ENCODE data around the gene PRX.

PRX gene

GRCh38 chr19:40393894-40394815 is 19.0 kb downstream of the PRX start:
- H3K79me2 ChIP-seq (ENCODE audit: insufficient read depth, low read depth): no peaks in the 10 kb centered on the region
- no peak overlapping the region for H3K27ac ChIP-seq
- no peak overlapping the region for H3K9ac ChIP-seq

DNA sequence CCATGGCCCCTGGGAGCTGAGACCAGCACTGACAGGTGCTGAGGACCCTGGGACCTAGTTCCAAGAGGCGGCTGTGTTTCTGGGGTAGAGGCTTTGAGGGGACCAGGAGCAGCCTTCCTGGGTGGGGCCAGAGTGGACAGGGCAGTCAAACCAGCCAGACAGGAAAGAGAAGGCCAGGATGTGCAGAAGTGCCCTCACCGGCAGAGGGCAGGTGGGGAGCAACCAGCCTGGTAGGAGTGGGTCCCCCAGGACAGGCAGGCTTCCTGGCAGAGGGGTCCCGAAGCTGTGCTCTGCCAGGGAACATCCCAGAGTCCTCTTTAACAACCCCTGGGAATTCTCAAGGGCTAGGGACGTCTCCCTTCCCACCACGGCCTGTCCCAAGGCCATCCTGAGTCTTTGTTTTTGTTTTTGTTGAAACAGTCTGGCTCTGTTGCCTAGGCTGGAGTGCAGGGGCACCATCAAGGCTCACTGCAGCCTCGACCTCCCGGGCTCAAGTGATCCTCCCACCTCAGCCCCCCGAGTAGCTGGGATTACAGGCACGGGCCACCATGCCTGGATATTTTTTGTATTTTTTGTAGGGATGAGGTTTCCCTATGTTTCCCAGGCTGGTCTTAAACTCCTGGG is 20.2 kb downstream of the PRX start:
- Histone ChIP-seq H3K36me3 (ENCODE audit: insufficient read depth) (no peaks in the 10 kb centered on the region), H2AFZ (ENCODE audit: low read depth) (no peak overlapping the region), H3K4me2 (no peak overlapping the region), H3K4me1 (ENCODE audit: low read depth, poor library complexity, severe bottlenecking) (peaks cover 17% of the 10 kb centered on the region), H3K9ac (no peak overlapping the region), H3K79me2 (ENCODE audit: insufficient read depth, low read depth) (no peaks in the 10 kb centered on the region), H3K4me3 (IDR thresholded peaks at IDR 0.05; ENCODE audit: insufficient read depth, low read depth, low read length) (no peak overlapping the region), H3K27ac (no peak overlapping the region), H4K20me1 (ENCODE audit: insufficient read depth) (no peaks in the 10 kb centered on the region), H3K27me3 (ENCODE audit: insufficient read depth, low read depth) (peaks cover 12% of the 10 kb centered on the region)
- TF ChIP-seq, protein P1, sequence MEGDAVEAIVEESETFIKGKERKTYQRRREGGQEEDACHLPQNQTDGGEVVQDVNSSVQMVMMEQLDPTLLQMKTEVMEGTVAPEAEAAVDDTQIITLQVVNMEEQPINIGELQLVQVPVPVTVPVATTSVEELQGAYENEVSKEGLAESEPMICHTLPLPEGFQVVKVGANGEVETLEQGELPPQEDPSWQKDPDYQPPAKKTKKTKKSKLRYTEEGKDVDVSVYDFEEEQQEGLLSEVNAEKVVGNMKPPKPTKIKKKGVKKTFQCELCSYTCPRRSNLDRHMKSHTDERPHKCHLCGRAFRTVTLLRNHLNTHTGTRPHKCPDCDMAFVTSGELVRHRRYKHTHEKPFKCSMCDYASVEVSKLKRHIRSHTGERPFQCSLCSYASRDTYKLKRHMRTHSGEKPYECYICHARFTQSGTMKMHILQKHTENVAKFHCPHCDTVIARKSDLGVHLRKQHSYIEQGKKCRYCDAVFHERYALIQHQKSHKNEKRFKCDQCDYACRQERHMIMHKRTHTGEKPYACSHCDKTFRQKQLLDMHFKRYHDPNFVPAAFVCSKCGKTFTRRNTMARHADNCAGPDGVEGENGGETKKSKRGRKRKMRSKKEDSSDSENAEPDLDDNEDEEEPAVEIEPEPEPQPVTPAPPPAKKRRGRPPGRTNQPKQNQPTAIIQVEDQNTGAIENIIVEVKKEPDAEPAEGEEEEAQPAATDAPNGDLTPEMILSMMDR (conservative IDR thresholded peaks at IDR 0.05; ENCODE audit: low read depth, low read length): no peak

More at GRCh38 chr19:40393894-40394815, 19.0 kb downstream of the PRX start:
- Histone ChIP-seq H3K4me2 (no peak overlapping the region), H3K36me3 (ENCODE audit: insufficient read depth) (no peaks in the 10 kb centered on the region), H2AFZ (ENCODE audit: low read depth) (no peak overlapping the region), H3K27me3 (ENCODE audit: insufficient read depth, low read depth) (peaks cover 12% of the 10 kb centered on the region), H4K20me1 (ENCODE audit: insufficient read depth) (no peaks in the 10 kb centered on the region), H3K4me3 (IDR thresholded peaks at IDR 0.05; ENCODE audit: insufficient read depth, low read depth, low read length) (no peak overlapping the region), H3K4me1 (ENCODE audit: low read depth, poor library complexity, severe bottlenecking) (peaks cover 17% of the 10 kb centered on the region)
- TF ChIP-seq, protein P1 (conservative IDR thresholded peaks at IDR 0.05; ENCODE audit: low read depth, low read length): no peak

DNA sequence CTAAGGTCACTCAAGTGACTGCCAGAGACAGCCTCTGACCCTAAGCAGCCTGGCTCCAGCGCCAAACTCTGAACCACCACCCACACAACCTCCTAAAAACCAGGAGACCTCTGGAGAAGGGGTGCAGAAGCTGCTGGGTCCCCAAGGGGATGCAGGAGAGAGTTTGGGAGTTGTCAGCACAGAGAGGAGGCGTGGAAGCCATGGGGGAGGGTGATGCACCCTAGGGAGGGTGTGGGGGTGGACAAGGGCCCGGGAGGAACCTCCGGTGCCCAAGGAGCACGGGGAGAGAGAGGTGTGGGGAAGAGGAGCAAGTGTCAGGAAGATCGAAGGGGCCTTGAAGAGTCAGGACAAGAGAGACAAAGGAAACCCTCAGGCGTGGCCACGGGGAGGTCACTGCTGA is 21.1 kb downstream of the PRX start:
- Histone ChIP-seq H3K27me3 (ENCODE audit: insufficient read depth, low read depth) (peaks cover 9% of the 10 kb centered on the region), H4K20me1 (ENCODE audit: insufficient read depth) (no peaks in the 10 kb centered on the region), H3K9ac (no peak overlapping the region), H3K79me2 (ENCODE audit: insufficient read depth, low read depth) (no peaks in the 10 kb centered on the region), H3K27ac (no peak overlapping the region), H3K4me3 (IDR thresholded peaks at IDR 0.05; ENCODE audit: insufficient read depth, low read depth, low read length) (no peak overlapping the region), H3K4me1 (ENCODE audit: low read depth, poor library complexity, severe bottlenecking) (peaks cover 17% of the 10 kb centered on the region), H3K36me3 (ENCODE audit: insufficient read depth) (no peaks in the 10 kb centered on the region), H2AFZ (ENCODE audit: low read depth) (no peak overlapping the region), H3K4me2 (no peak overlapping the region)
- TF ChIP-seq, protein P1 (conservative IDR thresholded peaks at IDR 0.05; ENCODE audit: low read depth, low read length): no peak

DNA sequence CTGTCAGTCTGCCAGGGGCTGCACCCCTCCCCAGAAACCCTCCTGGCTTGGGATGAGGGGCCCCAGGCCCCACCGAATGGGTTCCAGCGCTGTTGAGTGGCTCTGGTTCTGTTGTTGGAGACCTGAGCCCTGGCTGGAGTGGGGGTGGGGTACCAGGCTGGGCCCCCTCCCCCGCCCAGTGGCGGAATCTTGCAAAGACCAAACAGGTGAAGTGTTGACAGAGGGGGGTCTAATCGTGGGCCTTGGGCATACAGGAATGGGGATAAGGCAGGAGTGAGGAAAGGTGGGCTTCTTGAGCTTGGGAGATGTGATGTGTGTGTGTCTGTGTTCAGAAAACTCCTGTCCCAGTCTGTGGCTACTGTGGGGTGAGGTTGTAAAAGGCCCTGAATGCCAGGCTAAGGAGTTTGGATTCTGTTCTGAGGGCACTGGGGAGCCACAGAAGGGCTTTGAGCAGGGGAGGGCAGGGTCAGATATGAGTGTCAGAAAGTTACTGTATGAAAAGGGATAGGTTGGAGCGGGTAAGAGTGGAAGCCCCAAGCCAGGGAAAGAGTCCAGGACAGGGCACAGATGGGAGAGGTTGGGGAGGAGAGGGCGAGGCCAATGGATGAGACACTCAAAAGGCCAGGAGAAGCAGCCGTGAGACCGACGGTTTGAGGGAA is 23.0 kb downstream of the PRX start, which contains the start of gene HIPK4:
Gene HIPK4, minus strand, starts transcription at position 98 of the 659 bp plus-strand sequence. CDS start 279 bp downstream, outside the sequence.
- TF ChIP-seq, protein P1 (conservative IDR thresholded peaks at IDR 0.05; ENCODE audit: low read depth, low read length): no peak
- H3K9ac ChIP-seq: no peak within 1 kb of the TSS

More for the DNA sequence above, 23.0 kb downstream of the PRX start, which contains the start of gene HIPK4:
- H3K36me3 ChIP-seq (ENCODE audit: insufficient read depth): no peaks in the 10 kb centered on the region
- no peak within 1 kb of the TSS for H3K4me2 ChIP-seq
- H3K4me1 ChIP-seq (ENCODE audit: low read depth, poor library complexity, severe bottlenecking): no peaks in the 10 kb centered on the region
- no peaks in the 10 kb centered on the region for H4K20me1 ChIP-seq (ENCODE audit: insufficient read depth)
- no peaks in the 10 kb centered on the region; the same call in 1 of the 2 replicates for H3K27me3 ChIP-seq (ENCODE audit: insufficient read depth, low read depth)
- H2AFZ ChIP-seq (ENCODE audit: low read depth): no peak within 1 kb of the TSS
- H3K4me3 ChIP-seq (IDR thresholded peaks at IDR 0.05; ENCODE audit: insufficient read depth, low read depth, low read length): no peak within 1 kb of the TSS
- no peak within 1 kb of the TSS for H3K27ac ChIP-seq
- no peaks in the 10 kb centered on the region for H3K79me2 ChIP-seq (ENCODE audit: insufficient read depth, low read depth)
